Activated naive CD8-positive, alpha-beta T cell treated with anti-CD3 and anti-CD28 coated beads for 36 hours (primary cell): ENCODE measurements around the gene ZNF185. TPM values are rescaled to one million over a fixed set of nuclear protein-coding genes. Genes with fewer than 3 reads are reported as not detected.

Experiments
- DNase-seq: peaks from one replicate; pipeline ENCODE4 v3.0.0; 2021
- H3K27ac Mint-ChIP-seq: one replicate; pipeline ENCODE4 v1.8.0; 2022; ENCODE audit warnings: mild to moderate bottlenecking, moderate library complexity, mixed read lengths
- H3K27me3 Mint-ChIP-seq: one replicate; pipeline ENCODE4 v1.8.0; 2022; ENCODE audit warnings: mild to moderate bottlenecking, mixed read lengths
- H3K36me3 Mint-ChIP-seq: one replicate; pipeline ENCODE4 v1.8.0; 2021; ENCODE audit warnings: mild to moderate bottlenecking, mixed read lengths
- H3K4me1 Mint-ChIP-seq: one replicate; pipeline ENCODE4 v1.8.0; 2021; ENCODE audit warnings: mixed read lengths
- H3K4me3 Mint-ChIP-seq: one replicate; pipeline ENCODE4 v1.8.0; 2022; ENCODE audit warnings: mild to moderate bottlenecking, moderate library complexity, mixed read lengths
- H3K9me3 Mint-ChIP-seq: one replicate; pipeline ENCODE4 v1.8.0; 2022; ENCODE audit warnings: mixed read lengths
- total RNA-seq, 2 experiments: library from RNA; stranded (reverse); gene quantifications; one replicate each; pipeline ENCODE4 v1.2.3, GENCODE V29; 2021

Gene ZNF185
- total RNA-seq, 2 experiments from 2014 or later = 1.3 to 1.5 TPM

- H3K27ac Mint-ChIP-seq = no peak overlapping the region
- no peaks in the 10 kb centered on the region for H3K36me3 Mint-ChIP-seq
- H3K27me3 Mint-ChIP-seq = peaks cover 3% of the 10 kb centered on the region
- no peak for DNase-seq
- H3K4me3 Mint-ChIP-seq = no peak overlapping the region
- H3K4me1 Mint-ChIP-seq = no peaks in the 10 kb centered on the region
- H3K9me3 Mint-ChIP-seq = no peaks in the 10 kb centered on the region
Observed at GRCh38 chrX:152884171-152884570, 13.7 kb upstream of the ZNF185 start.

- DNase-seq = no peak
- no peaks in the 10 kb centered on the region for H3K9me3 Mint-ChIP-seq
- H3K4me1 Mint-ChIP-seq = no peaks in the 10 kb centered on the region
- H3K36me3 Mint-ChIP-seq = no peaks in the 10 kb centered on the region
- no peak overlapping the region for H3K4me3 Mint-ChIP-seq
- no peak overlapping the region for H3K27ac Mint-ChIP-seq
- peaks cover 17% of the 10 kb centered on the region for H3K27me3 Mint-ChIP-seq
Observed at GRCh38 chrX:152886716-152887115, 11.2 kb upstream of the ZNF185 start.

- peaks cover 24% of the 10 kb centered on the region for H3K27me3 Mint-ChIP-seq
- no peak overlapping the region for H3K4me3 Mint-ChIP-seq
- no peaks in the 10 kb centered on the region for H3K4me1 Mint-ChIP-seq
- H3K27ac Mint-ChIP-seq = no peak overlapping the region
- DNase-seq = no peak
- no peaks in the 10 kb centered on the region for H3K36me3 Mint-ChIP-seq
- H3K9me3 Mint-ChIP-seq = no peaks in the 10 kb centered on the region
Observed at GRCh38 chrX:152892499-152892898, 5.4 kb upstream of the ZNF185 start.

- H3K4me1 Mint-ChIP-seq = no peaks in the 10 kb centered on the region
- no peaks in the 10 kb centered on the region for H3K36me3 Mint-ChIP-seq
- H3K9me3 Mint-ChIP-seq = no peaks in the 10 kb centered on the region
- H3K27ac Mint-ChIP-seq = no peak overlapping the region
- peaks cover 24% of the 10 kb centered on the region for H3K27me3 Mint-ChIP-seq
- no peak for DNase-seq
- H3K4me3 Mint-ChIP-seq = no peak overlapping the region
Observed at GRCh38 chrX:152892999-152893891, 4.6 kb upstream of the ZNF185 start.

GRCh38 chrX:152893980-152894610 is 3.8 kb upstream of the ZNF185 start:
- no peak overlapping the region for H3K4me3 Mint-ChIP-seq
- no peaks in the 10 kb centered on the region for H3K4me1 Mint-ChIP-seq
- no peaks in the 10 kb centered on the region for H3K36me3 Mint-ChIP-seq
- no peak for DNase-seq
- H3K27me3 Mint-ChIP-seq = peaks cover 28% of the 10 kb centered on the region
- H3K27ac Mint-ChIP-seq = no peak overlapping the region
- no peaks in the 10 kb centered on the region for H3K9me3 Mint-ChIP-seq

GRCh38 chrX:152895121-152895520 is 2.7 kb upstream of the ZNF185 start:
- Mint-ChIP-seq H3K36me3 (no peaks in the 10 kb centered on the region), H3K4me3 (no peak overlapping the region), H3K9me3 (no peaks in the 10 kb centered on the region), H3K4me1 (no peaks in the 10 kb centered on the region), H3K27ac (no peak overlapping the region), H3K27me3 (peaks cover 24% of the 10 kb centered on the region)
- DNase-seq = no peak

- Mint-ChIP-seq H3K36me3 (no peaks in the 10 kb centered on the region), H3K9me3 (no peaks in the 10 kb centered on the region), H3K4me1 (no peaks in the 10 kb centered on the region), H3K27me3 (peaks cover 19% of the 10 kb centered on the region), H3K4me3 (no peak overlapping the region), H3K27ac (no peak overlapping the region)
- no peak for DNase-seq
Observed at GRCh38 chrX:152895724-152896420, 2.0 kb upstream of the ZNF185 start.

GRCh38 chrX:152896450-152896849 is 1.4 kb upstream of the ZNF185 start:
- no peaks in the 10 kb centered on the region for H3K4me1 Mint-ChIP-seq
- H3K36me3 Mint-ChIP-seq = no peaks in the 10 kb centered on the region
- peaks cover 14% of the 10 kb centered on the region for H3K27me3 Mint-ChIP-seq
- no peaks in the 10 kb centered on the region for H3K9me3 Mint-ChIP-seq
- no peak for DNase-seq
- H3K27ac Mint-ChIP-seq = no peak overlapping the region
- H3K4me3 Mint-ChIP-seq = no peak overlapping the region

GRCh38 chrX:152898442-152898841 is 575 bp downstream of the ZNF185 start:
- Mint-ChIP-seq H3K27me3 (peaks cover 14% of the 10 kb centered on the region), H3K4me3 (no peak overlapping the region), H3K27ac (no peak overlapping the region), H3K4me1 (no peaks in the 10 kb centered on the region), H3K9me3 (no peaks in the 10 kb centered on the region), H3K36me3 (no peaks in the 10 kb centered on the region)
- DNase-seq = no peak

- Mint-ChIP-seq H3K27me3 (peaks cover 14% of the 10 kb centered on the region), H3K4me1 (no peaks in the 10 kb centered on the region), H3K27ac (no peak overlapping the region), H3K4me3 (no peak overlapping the region), H3K9me3 (no peaks in the 10 kb centered on the region), H3K36me3 (no peaks in the 10 kb centered on the region)
- no peak for DNase-seq
Observed at GRCh38 chrX:152899111-152899873, 1.4 kb downstream of the ZNF185 start.

- H3K4me1 Mint-ChIP-seq = no peaks in the 10 kb centered on the region
- no peak overlapping the region for H3K4me3 Mint-ChIP-seq
- H3K27me3 Mint-ChIP-seq = peaks cover 14% of the 10 kb centered on the region
- H3K27ac Mint-ChIP-seq = no peak overlapping the region
- no peaks in the 10 kb centered on the region for H3K9me3 Mint-ChIP-seq
- no peak for DNase-seq
- H3K36me3 Mint-ChIP-seq = no peaks in the 10 kb centered on the region
Observed at GRCh38 chrX:152899874-152900719, 2.2 kb downstream of the ZNF185 start.

- no peak overlapping the region for H3K4me3 Mint-ChIP-seq
- no peaks in the 10 kb centered on the region for H3K4me1 Mint-ChIP-seq
- H3K27me3 Mint-ChIP-seq = peaks cover 14% of the 10 kb centered on the region
Observed at GRCh38 chrX:152900937-152901445, 3.1 kb downstream of the ZNF185 start.

GRCh38 chrX:152901816-152902501 is 4.1 kb downstream of the ZNF185 start:
- Mint-ChIP-seq H3K4me1 (peaks cover under 1% of the 10 kb centered on the region), H3K27ac (no peak overlapping the region), H3K9me3 (no peaks in the 10 kb centered on the region), H3K27me3 (peaks cover 6% of the 10 kb centered on the region), H3K36me3 (no peaks in the 10 kb centered on the region), H3K4me3 (no peak overlapping the region)
- no peak for DNase-seq

More at GRCh38 chrX:152900937-152901445, 3.1 kb downstream of the ZNF185 start:
- no peaks in the 10 kb centered on the region for H3K9me3 Mint-ChIP-seq
- DNase-seq = no peak
- no peak overlapping the region for H3K27ac Mint-ChIP-seq
- no peaks in the 10 kb centered on the region for H3K36me3 Mint-ChIP-seq
